ENCODE results near the gene MSH5. TPM values are rescaled to one million over a fixed set of nuclear protein-coding genes. Genes with fewer than 3 reads are reported as not detected.

MSH5 gene
- 5.0 and 10.5 TPM in 2 replicates for total RNA-seq

GRCh38 chr6:31739639-31740396, at the start of gene MSH5:
Gene MSH5 (plus strand): TSS chr6:31740005. CDS start chr6:31740467, 462 bp downstream.

GRCh38 chr6:31702819-31703716, 36.7 kb upstream of the MSH5 start, which contains the start of gene ABHD16A:
Gene ABHD16A (minus strand): TSS chr6:31703324. CDS start chr6:31703281, 43 bp downstream.

GRCh38 chr6:31706599-31706998, 33.2 kb upstream of the MSH5 start, which contains the start of gene LY6G6F:
Gene LY6G6F (plus strand): TSS chr6:31706866. CDS start chr6:31706907, 41 bp downstream.

GRCh38 chr6:31715022-31715958, 24.5 kb upstream of the MSH5 start, which contains the start of gene LY6G6D:
Gene LY6G6D (plus strand): TSS chr6:31715348. CDS start chr6:31715356, 8 bp downstream.

GRCh38 chr6:31721351-31722020, 18.3 kb upstream of the MSH5 start, which contains the start of gene LY6G6C:
Gene LY6G6C (minus strand): TSS chr6:31721746. CDS start chr6:31721679, 67 bp downstream.

GRCh38 chr6:31723245-31723979, 16.4 kb upstream of the MSH5 start, which contains the start of gene MPIG6B:
Gene MPIG6B (plus strand): TSS chr6:31723373. CDS start chr6:31723384, 11 bp downstream.

GRCh38 chr6:31728767-31729514, 10.9 kb upstream of the MSH5 start, which contains the start of gene DDAH2:
Gene DDAH2 (minus strand): TSS chr6:31729299. CDS start chr6:31729161, 138 bp downstream.

GRCh38 chr6:31736021-31736767, 3.6 kb upstream of the MSH5 start, which contains the start of gene CLIC1:
Gene CLIC1 (minus strand): TSS chr6:31736530. CDS start chr6:31736300, 230 bp downstream.

GRCh38 chr6:31762356-31762755, 22.6 kb downstream of the MSH5 start, which contains the start of gene SAPCD1:
Gene SAPCD1 (plus strand): TSS chr6:31762656. CDS start chr6:31763055, 399 bp downstream.

GRCh38 chr6:31776989-31777666, 37.3 kb downstream of the MSH5 start, which contains the start of gene VWA7:
Gene VWA7 (minus strand): TSS chr6:31777328. CDS start chr6:31776779, 549 bp downstream.

GRCh38 chr6:31795616-31796298, 56.0 kb downstream of the MSH5 start, which contains the start of gene VARS1:
Gene VARS1 (minus strand): TSS chr6:31795752. CDS start chr6:31795217, 535 bp downstream.

GRCh38 chr6:31806470-31807272, 66.9 kb downstream of the MSH5 start, which contains the start of gene LSM2:
Gene LSM2 (minus strand): TSS chr6:31806966. CDS start chr6:31806757, 209 bp downstream.

Data from epithelial cell of alveolus of lung (primary cell).